Lung (tissue), 12 donors: ENCODE measurements around the gene NOP56. TPM values are rescaled to one million over a fixed set of nuclear protein-coding genes. Genes with fewer than 3 reads are reported as not detected.
A peak's percentile ranks its signal among the peaks of the same experiment; 100 is the strongest.
"Not testable (repeated sequence)": the region's sequence is repeated elsewhere in the genome, so short reads cannot be mapped to it uniquely, and the experiment has no call there.

Experiments
- ATAC-seq: fragments of 200-7000 bp; cut with Tn5 transposase; one replicate; pipeline ENCODE4 v1.9.1; 2020; ENCODE audit warnings: moderate number of reproducible peaks; ENCODE audit not compliant: insufficient read depth, low FRiP score
- DNase-seq, 3 donors: peaks; one replicate each; pipeline ENCODE4 v3.0.0-alpha.2; 2013 to 2017
- H3K27ac ChIP-seq, 2 donors: one replicate each; pipeline ENCODE4 v1.5.1; 2013; ENCODE audit warnings: mild to moderate bottlenecking in 2 of 2, moderate library complexity in 2 of 2, control low read depth in 1 of 2, inconsistent platforms in 1 of 2, low read depth in 1 of 2, low read length in 1 of 2
- H3K27me3 ChIP-seq, 3 donors: one replicate each; pipeline ENCODE4 v1.5.1; 2013; ENCODE audit warnings: low read length in 2 of 3; ENCODE audit not compliant: control insufficient read depth in 3 of 3, insufficient read depth in 3 of 3
- H3K36me3 ChIP-seq, 4 donors: one replicate each; pipeline ENCODE4 v1.5.1; 2013; ENCODE audit warnings: low read length in 4 of 4, mild to moderate bottlenecking in 1 of 4, moderate library complexity in 1 of 4; ENCODE audit not compliant: control insufficient read depth in 4 of 4, insufficient read depth in 4 of 4
- H3K4me1 ChIP-seq, 5 donors: one replicate each; pipeline ENCODE4 v1.5.1; 2013; ENCODE audit warnings: low read length in 5 of 5, mild to moderate bottlenecking in 2 of 5, moderate library complexity in 1 of 5; ENCODE audit not compliant: control insufficient read depth in 5 of 5, insufficient read depth in 5 of 5
- H3K4me3 ChIP-seq: one replicate; pipeline ENCODE4 v1.5.1; 2013; ENCODE audit warnings: mild to moderate bottlenecking, control low read depth, moderate library complexity
- H3K9ac ChIP-seq, 2 donors: one replicate each; pipeline ENCODE4 v1.5.1; 2013; ENCODE audit warnings: low read length in 2 of 2, control low read depth in 1 of 2; ENCODE audit not compliant: insufficient read depth in 1 of 2
- H3K9me3 ChIP-seq, 4 donors: one replicate each; pipeline ENCODE4 v1.5.1; 2013; ENCODE audit warnings: low read length in 3 of 4, mild to moderate bottlenecking in 1 of 4, moderate library complexity in 1 of 4; ENCODE audit not compliant: control insufficient read depth in 4 of 4, insufficient read depth in 3 of 4
- CTCF ChIP-seq: IDR thresholded peaks from 2 replicates; pipeline ENCODE4 v1.5.1; 2012; ENCODE audit warnings: mild to moderate bottlenecking; ENCODE audit errors: control extremely low read depth, extremely low read depth
- whole genome bisulfite sequencing, 2 donors: extraction: QIAGEN DNeasy Blood & Tissue Kit; methylation state at CpG; one replicate each; pipeline ENCODE4 v1.1.7; 2013; 5-methylcytosine and 5-hydroxymethylcytosine counted together
- polyA plus RNA-seq, 2 donors: library from polyadenylated mRNA; stranded (reverse); fragments of 200-250 nt; gene quantifications; one replicate each; pipeline ENCODE4 v1.2.1, GENCODE V29; 2013
- total RNA-seq, 2 donors: library from RNA; depleted of rRNA in 1 of 2; stranded (reverse); fragments of >200 nt in 1 of 2; gene quantifications; one replicate each; pipeline ENCODE4 v1.2.1, GENCODE V29; 2014 to 2021
- donor health status: control.
- donor health status: control.
- donor health status: Bipolar disorder and iron deficiency.
- donor health status: healthy.
- donor health status: DM: yes; HTN: yes; CAD: no.

NOP56 gene
- total and polyA plus RNA-seq, 4 donors = 73.3 to 138 (median 112) TPM

- H3K4me1 ChIP-seq = no peaks in the 10 kb centered on the region
- H3K9me3 ChIP-seq = no peaks in the 10 kb centered on the region
- no peak overlapping the region for H3K27ac ChIP-seq
- ATAC-seq (no peak), DNase-seq (no peak)
- H3K4me3 ChIP-seq = no peak overlapping the region
- WGBS, 2 donors = 30 to 31% methylated on average over 4 of the region's 4 CpGs
- H3K9ac ChIP-seq = peak overlapping the region; percentile 5 to 13
- H3K36me3 ChIP-seq = no peaks in the 10 kb centered on the region
- no peak for TF ChIP-seq CTCF
- peaks cover 0 to 6% (median 0%) of the 10 kb centered on the region in 3 donors for H3K27me3 ChIP-seq
Measured at GRCh38 chr20:2671977-2672376, 19.5 kb downstream of the NOP56 start.

GRCh38 chr20:2672446-2672845, 20.0 kb downstream of the NOP56 start:
- Histone ChIP-seq H3K4me1 (no peaks in the 10 kb centered on the region), H3K27ac (no peak overlapping the region), H3K4me3 (no peak overlapping the region), H3K9ac (peak overlapping the region; percentile 5 to 13), H3K9me3 (no peaks in the 10 kb centered on the region), H3K36me3 (no peaks in the 10 kb centered on the region), H3K27me3 (peaks cover 0 to 6% (median 0%) of the 10 kb centered on the region in 3 donors)
- TF ChIP-seq CTCF = no peak
- no peak for ATAC-seq
- no peak for DNase-seq
- WGBS, 2 donors = 64 to 77% methylated on average over 3 of the region's 3 CpGs

- Histone ChIP-seq H3K36me3 (no peaks in the 10 kb centered on the region), H3K9me3 (no peaks in the 10 kb centered on the region), H3K27me3 (peaks cover 0 to 6% (median 0%) of the 10 kb centered on the region in 3 donors), H3K4me1 (no peaks in the 10 kb centered on the region), H3K9ac (no peak overlapping the region), H3K27ac (no peak overlapping the region), H3K4me3 (no peak overlapping the region)
- no peak for ATAC-seq
- no peak for TF ChIP-seq CTCF
- DNase-seq = no peak
- WGBS, 2 donors = 87 to 89% methylated on average over 4 of the region's 4 CpGs
Measured at GRCh38 chr20:2673453-2673852, 21.0 kb downstream of the NOP56 start.

- Histone ChIP-seq H3K9ac (no peak overlapping the region), H3K4me3 (no peak overlapping the region), H3K27me3 (peaks cover 0 to 12% (median 0%) of the 10 kb centered on the region in 3 donors), H3K4me1 (no peaks in the 10 kb centered on the region), H3K9me3 (peaks cover 0 to 2% (median 0%) of the 10 kb centered on the region in 4 donors), H3K36me3 (no peaks in the 10 kb centered on the region), H3K27ac (no peak overlapping the region)
- WGBS, 2 donors = 60 to 68% methylated on average over 4 of the region's 4 CpGs
- ATAC-seq = no peak
- no peak for DNase-seq
- no peak for TF ChIP-seq CTCF
Measured at GRCh38 chr20:2680046-2680445, 27.6 kb downstream of the NOP56 start.

GRCh38 chr20:2682040-2682439, 29.6 kb downstream of the NOP56 start:
- H3K36me3 ChIP-seq, ATAC-seq, H3K27ac ChIP-seq, H3K4me3 ChIP-seq, H3K4me1 ChIP-seq, H3K9ac ChIP-seq, H3K9me3 ChIP-seq, DNase-seq: not testable (repeated sequence)
- WGBS, 2 donors = 54 to 55% methylated on average over 3 of the region's 3 CpGs
- peaks cover 0 to 24% (median 7%) of the 10 kb centered on the region in 3 donors for H3K27me3 ChIP-seq
